ENCODE measurements around the gene WDR31.
"Not testable (repeated sequence)": the region's sequence is repeated elsewhere in the genome, so short reads cannot be mapped to it uniquely, and the experiment has no call there.

Gene WDR31

DNA sequence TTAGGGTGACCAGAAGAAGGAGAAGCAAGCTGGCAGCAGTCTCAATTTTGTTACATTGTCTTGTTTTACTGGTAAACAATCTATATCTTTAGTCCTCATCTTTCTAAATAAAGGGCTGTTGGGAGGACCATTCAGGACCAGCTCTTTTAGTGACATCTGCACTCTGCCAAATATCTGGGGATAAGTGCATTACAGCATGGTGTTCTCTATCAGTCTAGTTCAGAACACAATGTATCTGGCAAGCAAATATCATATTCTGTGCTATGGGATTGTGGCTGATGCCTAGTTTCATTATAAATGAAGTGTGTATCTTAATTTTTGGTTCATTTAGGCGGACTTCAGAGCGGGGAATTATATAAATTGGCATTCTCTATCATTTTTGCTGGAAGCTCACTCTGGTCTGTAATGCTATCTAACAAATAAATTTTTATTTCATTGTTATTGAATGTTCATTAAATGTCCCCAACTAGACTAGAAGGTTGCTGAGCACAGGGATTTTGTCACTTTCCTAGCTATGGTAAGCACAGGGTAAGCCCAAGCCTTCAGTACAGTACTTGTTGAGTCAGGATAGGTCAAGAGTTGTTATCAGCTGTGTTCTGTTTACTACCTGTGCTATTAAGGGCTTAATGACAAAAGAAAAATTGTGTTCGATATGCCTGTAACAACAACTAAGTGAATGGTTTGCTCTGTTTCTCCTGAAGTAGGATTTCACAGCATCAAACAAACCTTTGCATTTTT lies 11.9 kb downstream of the WDR31 start:
- DNase-seq: no peak

DNA sequence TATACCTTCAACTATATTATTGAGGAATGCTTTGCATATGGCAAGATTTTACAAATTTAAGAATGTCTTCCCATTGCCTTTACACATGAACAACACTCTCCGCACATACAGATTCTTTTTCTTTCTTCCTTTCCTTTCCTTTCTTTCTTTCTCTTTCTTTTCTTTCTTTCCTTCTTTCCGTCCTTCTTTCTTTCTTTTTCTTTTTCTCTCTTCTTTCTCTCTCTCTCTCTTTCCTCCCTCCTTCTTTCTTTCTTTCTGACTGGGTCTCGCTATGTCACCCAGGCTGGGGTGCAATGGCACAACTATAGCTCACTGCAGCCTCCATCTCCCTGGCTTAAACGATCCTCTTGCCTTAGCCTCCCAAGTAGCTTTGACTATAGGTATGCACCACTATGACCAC lies 13.8 kb downstream of the WDR31 start:
- no peak for DNase-seq

DNA sequence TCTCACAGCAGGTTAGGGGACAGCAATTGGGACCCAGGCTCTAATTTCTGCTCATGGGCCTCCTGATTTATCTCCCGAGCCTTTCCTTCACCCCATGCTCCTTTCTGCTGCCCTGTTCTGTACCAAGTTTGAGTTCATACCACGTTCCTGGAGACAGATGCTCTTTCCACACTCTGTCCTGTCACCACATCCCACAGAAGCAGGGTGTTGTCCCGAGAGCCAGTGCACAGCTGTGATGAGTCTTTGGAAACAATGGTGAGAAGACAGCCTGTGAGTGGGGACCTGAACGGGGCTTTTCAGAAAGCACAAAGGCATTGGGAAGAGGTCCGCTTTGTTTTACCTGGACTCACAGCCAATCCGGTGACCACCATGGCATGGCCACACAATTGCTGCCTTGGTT lies 17.4 kb downstream of the WDR31 start:
- DNase-seq: no peak

DNA sequence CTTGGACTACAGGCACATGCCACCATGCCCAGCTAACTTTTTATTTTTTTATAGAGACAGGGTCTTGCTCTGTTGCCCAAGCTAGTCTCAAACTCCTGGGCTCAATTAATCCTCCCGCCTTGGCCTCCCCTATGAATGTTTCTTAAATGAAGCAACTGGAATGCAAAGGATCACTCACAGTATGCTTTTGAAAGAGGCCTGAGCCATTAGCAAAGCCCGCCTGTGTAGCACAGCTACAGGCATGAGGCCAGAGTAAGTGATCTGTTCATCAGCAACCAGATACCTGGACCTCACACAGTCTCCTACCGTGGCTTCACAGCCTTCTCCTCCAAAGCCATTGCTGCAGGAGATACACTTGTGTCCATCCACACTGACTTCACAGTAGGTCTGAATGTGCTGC lies 20.0 kb downstream of the WDR31 start:
- no peak for DNase-seq

DNA sequence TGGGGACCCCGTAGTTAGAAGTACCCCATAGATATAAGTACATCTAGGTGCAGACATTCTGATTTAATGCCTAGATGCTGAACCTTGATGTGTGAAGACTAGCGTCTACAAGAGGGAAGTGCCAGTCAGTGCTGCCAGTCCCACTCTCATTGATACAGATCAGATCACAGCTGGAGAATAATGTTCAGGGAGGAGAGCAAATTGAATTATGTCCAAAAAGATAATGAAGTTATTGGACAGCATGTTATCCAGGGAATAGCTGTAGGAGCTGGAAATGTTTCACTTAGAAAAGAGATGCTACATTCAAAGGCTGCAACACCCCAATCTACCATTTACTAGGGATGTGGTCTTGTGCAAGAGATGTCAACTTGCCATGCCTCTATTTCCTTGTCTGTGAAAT lies 21.0 kb downstream of the WDR31 start:
- no peak for DNase-seq

DNA sequence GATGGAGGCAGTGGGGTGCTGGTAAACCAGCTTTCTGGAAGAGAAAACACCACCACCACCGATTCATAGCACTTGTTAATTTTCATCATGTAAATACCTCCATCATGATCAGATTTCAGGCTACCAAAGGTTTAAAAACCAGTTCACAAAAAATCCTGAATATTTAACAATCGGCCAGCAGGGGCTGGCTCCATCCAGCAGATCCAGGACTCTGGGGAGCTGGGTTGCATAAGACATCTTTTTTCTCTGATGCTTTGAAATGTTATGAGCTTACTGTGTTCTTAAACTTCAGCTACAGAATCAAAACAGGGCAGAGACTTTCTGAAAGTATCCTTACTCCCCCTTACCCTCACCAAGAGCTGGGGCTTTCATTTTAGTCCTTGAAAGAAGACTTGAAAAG lies 22.3 kb downstream of the WDR31 start:
- no peak for DNase-seq

DNA sequence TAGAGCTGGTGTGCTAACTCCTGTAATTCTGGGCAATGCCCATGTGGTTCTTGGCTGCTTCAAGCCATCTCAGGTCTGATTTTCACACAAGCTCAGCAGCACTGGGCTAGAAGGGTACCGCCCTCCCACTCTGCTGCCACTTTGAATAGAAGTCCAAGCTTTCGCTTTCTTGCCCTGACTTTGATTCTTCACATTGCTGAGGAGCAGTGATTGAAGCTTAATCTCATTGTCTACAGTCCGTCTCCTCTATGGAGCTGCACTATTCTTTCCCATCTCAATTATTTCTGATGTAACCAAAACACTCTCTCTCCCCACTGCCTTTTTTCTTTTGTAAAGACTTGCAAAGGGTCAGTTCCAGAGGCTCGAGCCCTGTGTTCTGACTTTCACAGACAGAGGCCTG lies 24.0 kb downstream of the WDR31 start:
- no peak for DNase-seq

DNA sequence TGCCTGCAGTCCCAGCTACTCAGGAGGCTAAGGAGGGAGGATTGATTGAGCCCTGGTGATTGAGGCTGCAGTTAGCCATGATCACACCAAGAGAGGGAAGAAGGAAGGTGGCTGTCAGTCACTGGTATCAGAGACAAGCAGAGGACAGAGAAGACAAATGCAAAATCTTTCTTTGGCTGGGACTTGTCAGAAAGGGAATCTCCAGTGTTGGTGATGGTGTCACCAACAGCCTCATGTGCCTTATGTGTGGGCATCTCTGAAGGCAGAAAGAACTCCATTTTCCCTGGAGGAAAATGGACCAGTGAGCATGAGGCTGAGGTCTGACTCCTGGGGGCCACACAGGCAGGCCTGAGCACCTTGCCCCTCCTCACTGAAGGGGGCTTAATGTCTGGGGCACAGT lies 24.8 kb downstream of the WDR31 start:
- DNase-seq: no peak

DNA sequence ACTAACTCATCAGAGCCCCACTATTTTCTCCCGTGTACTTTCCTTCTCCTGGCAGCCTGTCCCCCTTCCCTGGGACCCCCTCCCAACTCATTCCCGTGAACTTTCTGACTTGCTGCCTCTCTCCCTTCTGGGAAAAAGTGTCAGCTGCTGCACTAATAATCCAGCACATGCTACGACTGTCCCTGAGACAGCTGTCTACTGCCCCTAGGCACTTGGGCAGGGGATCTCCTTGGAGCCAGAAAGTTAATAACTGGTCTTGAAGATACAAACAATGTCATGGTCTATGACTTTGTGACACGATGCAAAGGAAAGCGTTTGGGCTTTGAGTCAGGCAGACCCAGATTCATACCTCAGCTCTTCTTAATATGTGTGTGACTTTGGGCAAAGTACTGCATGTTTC lies 26.8 kb downstream of the WDR31 start:
- no peak for DNase-seq

DNA sequence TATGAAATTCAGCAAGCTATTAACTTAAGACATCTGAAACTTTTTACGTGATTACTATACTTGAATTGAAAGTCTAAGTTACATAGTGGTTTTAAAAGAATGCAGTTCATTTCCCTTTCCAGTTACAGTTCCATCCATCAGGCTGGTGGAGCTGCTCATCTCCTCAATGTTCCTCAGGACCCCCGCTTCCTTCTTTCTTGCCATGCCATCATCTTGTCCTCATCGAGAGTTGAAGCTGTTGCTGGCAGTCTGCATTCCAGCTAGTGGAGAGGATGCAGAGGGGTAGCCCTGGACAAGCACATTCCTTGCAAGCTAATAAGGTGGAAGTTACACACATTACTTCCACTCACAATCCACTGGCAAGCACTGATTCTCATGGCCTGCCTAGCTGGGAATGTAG lies 28.1 kb downstream of the WDR31 start:
- DNase-seq: no peak

DNA sequence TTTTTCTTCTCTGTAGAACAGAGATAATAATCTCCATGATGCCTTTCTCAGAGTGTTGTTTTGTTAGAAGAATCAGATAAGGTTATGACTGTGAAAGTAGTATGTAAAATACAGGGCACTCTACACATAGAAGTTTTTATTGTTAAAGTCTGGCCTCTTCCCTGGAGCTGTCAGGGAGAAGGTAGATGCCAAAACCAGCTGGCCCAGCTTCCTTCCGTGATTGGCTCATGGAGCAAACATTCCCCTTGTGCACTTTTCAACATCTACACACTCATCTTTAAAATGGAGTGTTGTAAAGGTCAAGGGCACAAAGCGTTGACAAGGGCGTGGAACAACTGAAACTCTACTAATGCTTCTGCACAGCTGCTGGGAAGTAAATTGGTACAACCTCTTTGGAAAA lies 29.5 kb downstream of the WDR31 start:
- DNase-seq: no peak

DNA sequence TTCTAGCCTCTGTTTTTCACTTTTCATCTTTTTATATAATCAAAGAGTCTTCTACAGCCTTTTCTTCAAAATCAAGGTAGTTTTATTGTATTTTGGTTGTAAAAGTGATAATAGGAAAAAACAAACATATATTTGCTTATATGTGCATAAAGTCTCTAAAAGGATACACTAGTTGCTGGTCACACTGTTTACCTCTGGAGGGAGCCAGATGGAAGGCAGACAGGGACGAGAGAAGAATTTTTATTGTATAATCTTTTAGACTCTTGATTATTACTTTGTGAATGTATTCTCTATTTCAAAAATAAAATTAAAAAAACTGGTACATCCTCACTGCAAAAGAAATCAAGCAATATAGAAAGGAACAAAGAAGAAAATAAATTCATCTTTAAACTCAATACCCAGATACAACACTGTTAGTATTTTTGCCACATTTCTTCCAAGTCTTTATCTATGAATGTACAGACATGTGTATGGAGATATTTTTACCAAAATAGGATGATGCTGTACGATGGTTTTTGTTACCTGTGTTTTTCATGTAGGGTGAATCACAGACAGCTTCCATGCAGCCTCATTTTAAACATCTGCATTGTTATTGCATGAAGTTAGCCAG lies 30.8 kb downstream of the WDR31 start:
- no peak for DNase-seq

DNA sequence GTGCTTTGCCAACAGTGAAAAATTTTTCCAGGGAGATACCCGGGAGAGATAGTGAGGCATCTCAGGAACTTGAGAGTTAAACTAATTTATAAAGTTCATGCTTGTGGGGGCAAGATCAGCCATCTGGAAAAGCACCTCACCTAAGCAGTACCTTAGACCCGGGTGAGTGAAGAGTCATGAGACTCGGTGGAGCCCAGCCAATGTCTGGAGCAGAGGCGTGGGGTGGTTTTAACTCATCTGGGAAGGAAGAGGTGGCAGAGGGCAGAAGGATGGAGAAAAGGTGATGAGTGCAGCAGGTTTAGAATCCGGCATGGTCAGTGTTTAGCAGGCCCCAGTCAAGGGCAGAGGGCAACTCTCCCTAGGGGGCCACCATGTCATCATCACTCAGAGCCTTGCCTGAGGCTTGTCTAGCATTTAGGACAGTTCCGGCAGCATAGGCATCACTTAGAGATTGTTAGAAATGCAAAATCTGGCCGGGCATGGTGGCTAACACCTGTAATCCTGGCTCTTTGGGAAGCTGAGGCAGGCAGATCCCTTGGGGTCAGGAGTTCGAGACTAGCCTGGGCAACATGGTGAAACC lies 32.6 kb downstream of the WDR31 start:
- no peak for DNase-seq

DNA sequence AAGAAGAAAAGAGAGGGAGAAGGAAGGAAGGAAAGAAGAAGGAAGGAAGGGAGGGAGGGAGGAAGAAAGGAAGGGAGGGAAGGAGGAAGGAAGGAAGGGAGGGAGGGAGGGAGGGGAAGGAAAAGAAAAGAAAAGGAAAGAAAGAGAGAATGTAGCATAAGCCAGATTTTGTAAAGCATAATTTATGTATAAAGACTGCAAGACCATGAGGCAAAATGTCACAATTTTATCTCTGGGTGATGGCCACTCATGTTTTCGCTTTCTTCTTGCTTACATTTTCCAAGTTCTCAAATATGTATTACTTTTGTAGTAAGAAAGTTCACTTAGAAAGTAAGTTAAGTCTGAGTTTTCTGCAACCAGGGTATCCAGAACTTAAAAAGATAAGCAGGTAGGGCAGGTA lies 33.5 kb downstream of the WDR31 start:
- no peak for DNase-seq

DNA sequence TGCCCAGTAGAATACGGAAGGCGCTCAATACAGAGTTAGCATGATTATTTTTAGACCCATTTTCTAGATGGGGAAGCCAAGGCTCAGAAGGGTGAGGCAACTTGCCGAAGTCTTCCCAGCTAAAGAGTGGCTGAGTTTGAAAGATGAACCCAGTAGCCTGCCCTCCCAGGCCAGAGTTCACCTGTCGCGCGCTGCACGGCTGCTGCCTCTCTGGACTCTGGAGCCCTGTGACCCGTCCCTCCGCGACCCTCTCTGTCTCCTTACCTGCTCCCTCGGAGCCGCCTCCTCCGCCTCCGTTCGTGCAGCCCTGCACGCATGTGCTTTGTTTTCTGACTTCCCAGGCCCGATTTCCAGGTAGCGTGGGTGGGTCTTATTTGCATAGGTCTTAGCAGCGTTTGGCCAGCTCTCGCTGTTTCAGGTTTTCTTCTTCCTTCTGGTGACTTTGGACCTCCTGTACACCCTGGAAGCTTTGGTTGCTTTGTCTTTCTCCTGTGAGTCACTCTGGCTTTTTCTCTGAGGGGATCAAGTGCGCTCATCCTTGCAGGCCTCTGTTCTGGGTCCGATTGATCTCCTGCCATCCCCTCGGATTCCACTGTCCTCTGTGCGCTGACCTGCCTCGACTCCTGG lies 37.2 kb downstream of the WDR31 start, which contains the start of gene RNF183:
Gene RNF183, minus strand, starts transcription at position 585 of the 627 bp plus-strand sequence. CDS start 5,192 bp downstream, outside the sequence.
- no peak for DNase-seq

DNA sequence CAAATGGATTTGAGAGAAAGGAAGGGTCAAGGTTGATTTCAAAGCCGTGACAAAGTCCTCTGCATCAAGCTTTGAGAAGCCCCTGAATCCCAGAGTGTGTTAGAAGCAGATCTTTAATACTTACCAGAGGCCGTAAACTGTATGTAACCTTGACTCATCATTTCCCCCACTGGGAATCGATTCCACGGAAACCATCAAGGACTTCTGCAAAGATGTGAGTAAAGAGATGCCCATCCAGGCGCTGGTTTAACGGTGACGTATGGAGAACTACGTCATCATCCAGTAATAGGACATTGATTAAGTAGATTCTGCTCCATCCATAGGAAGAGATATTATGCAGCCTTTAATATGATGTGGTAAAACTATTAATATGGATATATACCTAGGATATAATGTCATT lies 38.5 kb downstream of the WDR31 start:
- DNase-seq: no peak

DNA sequence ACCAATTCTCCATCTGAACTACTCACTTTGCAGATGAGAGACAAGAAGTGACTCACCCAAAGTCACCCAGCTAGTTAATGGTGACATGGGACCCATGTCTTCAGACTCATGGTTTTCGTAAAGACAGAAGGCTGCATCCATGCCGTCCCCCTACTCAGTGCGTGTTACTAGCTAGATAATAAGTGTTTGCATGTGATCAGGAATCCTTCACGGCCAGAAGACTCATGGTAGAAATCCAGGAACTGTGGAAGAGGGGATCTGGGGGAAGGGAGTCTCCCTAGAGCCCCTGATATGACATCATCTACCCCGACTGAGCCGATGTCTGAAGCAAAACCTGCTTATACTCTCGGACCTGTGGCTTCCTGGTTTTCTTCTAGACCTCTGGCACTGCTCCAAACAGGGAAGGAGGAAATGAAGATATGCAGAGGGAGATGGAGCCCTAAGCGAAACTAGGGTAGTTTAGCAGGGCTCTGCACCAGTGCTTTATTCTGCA lies 40.2 kb downstream of the WDR31 start:
- DNase-seq: no peak

DNA sequence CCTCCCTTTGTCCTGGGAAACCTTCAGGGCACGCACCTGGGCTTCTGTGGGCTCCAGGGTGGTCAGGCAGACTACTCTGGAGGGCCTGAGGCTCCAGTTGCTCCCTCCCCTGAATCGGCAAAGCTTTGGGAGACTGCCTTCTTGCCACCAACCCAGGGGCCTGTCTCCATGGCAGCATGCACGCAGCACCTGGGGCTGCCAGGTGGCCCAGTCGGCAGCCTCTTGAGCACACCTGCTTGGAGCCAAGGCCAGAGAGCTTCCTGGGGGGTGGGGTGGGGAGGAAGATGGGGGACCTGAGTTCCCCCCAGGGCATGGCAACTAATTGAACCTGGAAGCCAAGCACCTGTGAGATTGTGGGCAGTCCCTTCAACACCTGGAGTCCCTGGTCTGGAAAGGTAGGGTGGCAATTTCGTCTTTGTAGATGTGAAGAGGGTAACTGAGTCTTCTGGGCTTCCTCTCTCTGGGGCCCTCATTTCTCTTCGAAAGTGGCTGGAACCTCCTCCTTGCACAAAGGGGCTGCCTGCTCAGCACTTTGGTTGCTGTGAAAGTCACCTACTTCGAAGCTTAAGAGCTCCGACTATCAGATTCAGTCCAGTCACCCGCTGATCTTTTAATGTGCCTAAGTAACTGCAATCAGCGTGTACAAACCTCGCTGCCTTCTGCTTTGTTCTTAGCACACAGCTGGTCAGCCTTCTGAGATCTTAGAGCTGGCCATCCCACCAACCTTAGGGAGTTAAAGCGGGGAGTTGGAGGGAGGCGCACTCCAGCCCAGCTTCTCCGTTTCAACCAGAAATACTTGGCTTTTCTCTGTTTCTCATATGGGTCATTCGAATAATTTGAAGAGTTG lies 40.9 kb downstream of the WDR31 start:
- no peak for DNase-seq

DNA sequence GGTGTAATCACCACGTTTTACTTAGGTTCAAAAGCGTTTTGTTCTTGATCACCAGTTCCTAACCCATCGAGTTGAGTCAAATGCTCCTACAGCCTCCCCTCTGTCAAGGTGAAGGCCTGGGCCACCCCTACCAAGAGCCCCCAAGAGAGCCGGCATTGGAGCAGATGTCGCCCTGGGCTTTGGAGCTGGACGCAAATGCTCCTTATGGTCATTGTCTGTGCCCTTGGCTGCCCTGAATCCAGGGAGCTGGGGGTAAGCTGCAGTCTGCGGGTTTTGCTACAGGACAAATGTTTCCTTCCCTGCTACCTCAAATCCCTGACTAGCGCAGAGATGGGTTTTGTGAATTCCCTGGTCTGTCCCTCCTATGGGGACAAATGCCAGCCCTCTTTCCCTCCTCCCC lies 41.8 kb downstream of the WDR31 start:
- no peak for DNase-seq

DNA sequence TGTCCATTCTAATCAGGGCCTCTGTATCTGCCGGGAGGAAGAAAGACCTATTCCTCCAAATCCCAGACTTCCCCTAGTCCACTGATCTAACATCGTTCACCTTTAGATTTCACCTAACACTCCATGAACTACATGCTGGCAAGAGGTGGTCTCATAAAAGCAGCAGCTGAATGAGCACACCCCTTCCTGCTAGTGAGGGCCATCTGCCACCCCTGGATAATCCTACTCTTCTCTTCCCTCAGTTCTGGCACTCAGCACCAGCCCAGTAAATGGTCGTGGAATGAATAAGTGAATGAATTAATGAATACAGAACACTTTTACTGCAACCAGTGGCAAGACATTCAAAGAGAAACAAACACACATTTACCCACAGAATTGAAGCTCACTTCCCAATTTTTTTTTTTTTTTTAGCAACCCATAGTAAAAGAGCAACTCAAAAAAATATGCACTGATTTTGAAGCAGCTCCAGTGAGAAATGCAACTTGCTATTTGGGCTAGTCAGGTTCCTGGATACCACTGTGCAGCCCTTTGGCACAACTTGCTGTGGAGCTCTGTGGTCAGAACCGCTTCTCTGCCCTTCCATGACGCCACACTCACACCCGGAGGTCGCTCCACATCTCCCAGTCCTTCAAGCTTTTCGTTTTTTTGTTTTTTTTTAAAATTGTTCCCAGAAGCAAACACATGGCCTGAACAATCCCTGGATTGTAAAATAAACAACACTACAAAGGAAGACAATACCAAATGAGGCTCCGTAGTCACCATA lies 43.1 kb downstream of the WDR31 start:
- DNase-seq: no peak

DNA sequence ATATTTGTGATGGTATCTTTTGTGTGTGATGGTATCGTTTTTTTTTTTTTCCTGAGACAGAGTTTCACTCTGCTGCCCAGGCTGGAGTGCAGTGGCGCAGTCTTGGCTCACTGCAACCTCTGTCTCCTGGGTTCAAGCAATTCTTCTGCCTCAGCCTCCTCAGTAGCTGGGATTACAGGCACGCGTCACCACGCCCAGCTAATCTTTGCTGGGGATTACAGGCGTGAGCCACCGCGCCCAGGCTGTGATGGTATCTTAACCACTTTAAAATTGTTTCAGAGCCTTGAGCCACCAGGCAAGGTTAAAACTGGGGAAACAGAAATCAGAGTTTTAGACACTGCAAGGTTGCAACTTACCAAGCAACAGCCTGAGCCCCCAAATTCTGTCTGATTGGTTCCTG lies 43.8 kb downstream of the WDR31 start:
- not testable (repeated sequence) for DNase-seq

DNA sequence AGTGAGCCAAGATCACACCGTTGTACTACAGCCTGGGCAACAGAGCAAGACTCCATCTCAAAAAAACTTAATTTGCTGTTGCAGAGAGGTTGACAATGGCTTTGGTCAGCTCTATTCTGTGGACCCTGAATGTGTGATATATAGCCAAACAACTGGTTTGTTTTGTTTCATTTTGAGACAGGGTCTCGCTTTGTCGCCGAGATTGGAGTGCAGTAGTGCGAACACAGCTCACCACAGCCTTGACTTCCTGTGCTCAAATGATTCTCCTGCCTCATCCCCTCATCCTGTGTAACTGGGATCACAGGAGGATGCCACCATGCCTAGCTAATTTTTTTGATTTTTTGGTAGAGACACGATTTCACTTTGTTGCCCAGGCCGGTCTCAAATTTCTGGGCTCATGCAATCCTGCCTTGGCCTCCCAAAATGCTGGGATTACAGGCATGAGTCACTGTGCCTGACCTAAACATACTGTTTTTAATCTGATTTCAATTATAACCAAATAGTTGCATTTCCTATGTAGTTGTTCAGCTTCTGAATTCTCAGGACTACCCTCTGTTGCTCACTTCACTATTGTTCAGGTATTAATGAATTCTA lies 46.7 kb downstream of the WDR31 start:
- no peak for DNase-seq
